ENCODE results near the gene CACNA1G.

The CACNA1G gene

DNA sequence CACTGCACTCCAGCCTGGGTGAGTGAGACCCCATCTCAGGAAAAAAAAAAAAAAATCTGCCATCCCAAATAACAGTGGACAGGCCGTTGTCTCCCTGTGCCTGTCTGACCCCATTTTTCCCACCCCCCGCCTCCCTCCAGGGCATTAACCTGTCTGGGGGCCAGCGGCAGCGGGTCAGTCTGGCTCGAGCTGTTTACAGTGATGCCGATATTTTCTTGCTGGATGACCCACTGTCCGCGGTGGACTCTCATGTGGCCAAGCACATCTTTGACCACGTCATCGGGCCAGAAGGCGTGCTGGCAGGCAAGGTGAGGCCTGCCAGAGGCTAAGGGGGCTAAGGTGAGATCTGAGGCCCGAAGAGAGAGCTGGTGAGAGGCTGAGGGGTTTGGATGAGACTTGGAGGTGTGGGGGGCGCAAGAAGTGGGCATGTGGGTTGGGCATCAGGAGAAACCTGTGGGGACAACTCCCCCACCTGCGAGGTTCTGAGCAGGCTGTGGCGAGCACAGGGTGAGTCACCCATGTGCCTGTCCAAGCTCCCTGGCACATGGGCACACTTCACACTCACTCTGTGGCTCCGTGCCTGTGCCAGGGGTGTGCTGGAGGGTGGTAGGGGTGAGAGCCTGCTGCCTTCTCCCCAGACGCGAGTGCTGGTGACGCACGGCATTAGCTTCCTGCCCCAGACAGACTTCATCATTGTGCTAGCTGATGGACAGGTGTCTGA lies 112.5 kb downstream of the CACNA1G start:
- no peak for DNase-seq (ENCODE audit: low spot score)

DNA sequence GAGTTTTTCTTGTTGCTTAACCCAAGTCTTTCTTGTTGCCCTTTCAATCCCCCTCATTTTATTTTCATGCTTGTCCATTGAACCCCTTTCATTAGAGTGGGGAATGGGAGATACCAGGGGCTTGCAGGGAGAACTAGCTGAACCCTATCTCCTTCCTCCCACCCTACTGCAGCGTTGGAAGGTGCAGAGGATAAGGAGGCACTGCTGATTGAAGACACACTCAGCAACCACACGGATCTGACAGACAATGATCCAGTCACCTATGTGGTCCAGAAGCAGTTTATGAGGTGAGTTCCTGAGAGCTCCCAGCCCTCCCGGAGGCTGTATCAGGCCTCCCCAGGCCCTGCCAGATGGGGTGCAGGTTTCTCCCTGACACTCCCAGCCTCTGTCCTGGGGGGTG lies 114.7 kb downstream of the CACNA1G start:
- DNase-seq (ENCODE audit: low spot score), result no peak

DNA sequence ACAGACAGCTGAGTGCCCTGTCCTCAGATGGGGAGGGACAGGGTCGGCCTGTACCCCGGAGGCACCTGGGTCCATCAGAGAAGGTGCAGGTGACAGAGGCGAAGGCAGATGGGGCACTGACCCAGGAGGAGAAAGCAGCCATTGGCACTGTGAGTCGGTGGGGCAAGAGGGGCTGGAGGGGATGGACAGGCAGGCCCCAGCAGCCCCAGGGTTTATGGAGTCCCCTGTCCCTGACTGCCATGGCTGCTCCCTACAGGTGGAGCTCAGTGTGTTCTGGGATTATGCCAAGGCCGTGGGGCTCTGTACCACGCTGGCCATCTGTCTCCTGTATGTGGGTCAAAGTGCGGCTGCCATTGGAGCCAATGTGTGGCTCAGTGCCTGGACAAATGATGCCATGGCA lies 115.1 kb downstream of the CACNA1G start:
- DNase-seq (ENCODE audit: low spot score), result no peak

DNA sequence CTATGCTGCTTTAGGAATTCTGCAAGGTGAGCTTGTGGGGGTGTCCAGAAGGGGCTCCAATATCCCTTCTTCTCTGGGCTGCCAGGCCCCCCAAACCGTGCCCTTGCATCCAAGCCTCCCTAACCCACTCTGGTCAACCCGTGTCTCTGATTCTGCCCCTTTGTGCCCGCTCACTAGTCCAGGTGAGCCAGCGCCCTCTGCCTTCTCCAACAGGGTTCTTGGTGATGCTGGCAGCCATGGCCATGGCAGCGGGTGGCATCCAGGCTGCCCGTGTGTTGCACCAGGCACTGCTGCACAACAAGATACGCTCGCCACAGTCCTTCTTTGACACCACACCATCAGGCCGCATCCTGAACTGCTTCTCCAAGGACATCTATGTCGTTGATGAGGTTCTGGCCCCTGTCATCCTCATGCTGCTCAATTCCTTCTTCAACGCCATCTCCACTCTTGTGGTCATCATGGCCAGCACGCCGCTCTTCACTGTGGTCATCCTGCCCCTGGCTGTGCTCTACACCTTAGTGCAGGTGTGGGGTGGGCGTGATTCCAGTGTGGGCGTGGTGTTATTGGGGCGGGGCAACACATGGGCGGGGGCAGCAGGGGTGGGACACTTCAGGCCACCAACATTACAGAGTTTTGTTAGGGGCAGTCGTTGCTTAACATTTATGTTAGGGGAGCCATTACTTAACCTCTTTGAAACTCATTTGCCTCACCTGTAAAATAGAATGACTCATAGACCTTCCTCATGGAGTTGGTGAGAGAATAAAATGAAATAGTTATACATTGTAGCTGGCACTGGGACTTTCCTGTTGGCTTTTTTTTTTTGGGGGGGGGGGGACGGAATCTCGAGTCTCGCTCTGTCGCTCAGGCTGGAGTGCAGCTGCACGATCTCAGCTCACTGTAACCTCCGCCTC lies 115.8 kb downstream of the CACNA1G start:
- DNase-seq (ENCODE audit: low spot score), result no peak
